ENCODE data around the gene TBCC.

Gene TBCC

GRCh38 chr6:42745640-42746462 is at the start of gene TBCC:
TBCC (minus strand) TSS chr6:42746103; CDS start chr6:42746073, 30 bp downstream.
- TF ChIP-seq CTCF (IDR thresholded peaks at IDR 0.05), result no peak

GRCh38 chr6:42795651-42796050 is 49.7 kb upstream of the TBCC start:
- TF ChIP-seq CTCF (IDR thresholded peaks at IDR 0.05), result no peak

GRCh38 chr6:42791706-42792320 is 45.9 kb upstream of the TBCC start:
- TF ChIP-seq CTCF (IDR thresholded peaks at IDR 0.05), result no peak

DNA sequence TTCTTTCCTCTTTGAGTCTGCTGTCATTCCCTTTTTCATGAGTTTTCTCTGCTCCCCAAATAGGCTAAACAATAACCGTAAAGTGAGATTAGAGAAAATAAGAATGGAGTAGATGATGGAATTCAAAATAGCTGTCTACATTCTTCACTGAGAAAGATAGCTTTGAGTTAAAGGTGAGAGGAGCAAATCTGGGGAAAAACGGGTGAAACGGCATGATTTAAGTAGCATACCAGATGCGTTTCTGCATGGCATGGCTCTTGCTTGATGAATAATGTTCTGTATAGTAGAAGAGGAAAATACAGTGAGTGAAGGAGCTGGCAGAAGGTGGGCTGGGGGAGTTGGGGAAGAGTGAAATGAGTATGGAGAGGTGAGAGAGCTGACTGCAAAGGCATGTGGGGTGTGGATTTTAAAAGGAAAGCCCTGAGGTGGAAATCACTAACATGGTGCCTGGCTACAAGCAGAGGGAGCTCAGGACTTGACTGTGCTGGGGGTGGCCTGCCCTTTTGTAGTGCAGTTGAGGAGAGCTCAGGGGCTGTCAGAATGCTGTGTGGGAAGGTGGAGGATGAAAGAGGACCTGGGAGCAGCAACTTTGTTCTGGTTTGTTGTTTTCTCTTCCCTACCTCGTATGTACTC is 44.8 kb upstream of the TBCC start:
- TF ChIP-seq CTCF (IDR thresholded peaks at IDR 0.05), result no peak

DNA sequence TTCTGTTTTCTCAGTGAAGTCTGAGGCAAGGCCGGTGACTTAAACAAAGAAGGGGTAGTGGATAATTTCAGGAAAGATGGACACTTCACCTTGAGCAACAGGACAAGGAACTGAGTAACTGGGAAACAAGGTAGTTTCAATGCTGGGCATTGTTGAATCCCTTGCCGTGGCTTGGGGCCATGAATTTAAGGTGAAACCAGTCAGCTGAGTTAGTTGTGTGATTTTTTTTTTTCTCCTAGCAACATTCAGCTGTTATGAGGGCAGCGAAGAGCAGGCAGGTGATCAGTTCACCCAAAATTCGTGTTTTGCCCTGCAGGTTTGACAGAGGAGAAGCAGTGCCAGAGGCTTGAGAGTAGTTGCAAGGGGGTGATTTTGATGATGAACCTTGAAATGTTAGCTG is 42.8 kb upstream of the TBCC start:
- TF ChIP-seq CTCF (IDR thresholded peaks at IDR 0.05), result no peak

DNA sequence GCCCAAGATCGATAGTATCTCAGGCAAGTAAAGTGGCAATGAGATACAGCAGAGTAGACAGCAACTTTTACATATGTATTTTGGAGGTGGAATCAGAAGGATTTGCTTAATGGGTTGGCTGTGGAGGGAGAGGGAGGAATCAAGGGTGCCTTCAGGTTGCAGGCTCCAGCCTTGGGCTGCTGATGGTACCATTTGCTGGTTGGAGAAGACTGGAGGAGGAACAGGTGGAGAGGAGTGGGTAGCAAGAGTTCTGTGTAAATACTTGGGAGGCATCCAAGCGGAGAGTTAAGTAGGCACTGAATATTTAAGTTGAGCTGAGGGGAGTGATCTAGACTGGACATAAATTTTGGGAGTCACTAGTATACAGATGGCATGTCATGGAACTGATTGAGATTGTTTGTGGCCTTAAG is 41.2 kb upstream of the TBCC start:
- no peak for TF ChIP-seq CTCF (IDR thresholded peaks at IDR 0.05)

- no peak for TF ChIP-seq CTCF (IDR thresholded peaks at IDR 0.05)
Measured at GRCh38 chr6:42786525-42786985, 40.7 kb upstream of the TBCC start.

Measured in LNCAP (cell line).